A549 (cell line): ENCODE results near the gene PAXX. TPM values are rescaled to one million over a fixed set of nuclear protein-coding genes. Genes with fewer than 3 reads are reported as not detected.

Source experiments
- ATAC-seq, 2 experiments: fragments of 200-7000 bp in 1 of 2; fragments of >200 bp in 1 of 2; cut with Nextera tagmentation in 1 of 2; cut with Tn5 transposase in 1 of 2; 3 replicates each; pipeline versions ENCODE4 v1.8.0 to v1.9.1; 2018 to 2020; ENCODE audit warnings: mild to moderate bottlenecking in 1 of 2, moderate library complexity in 1 of 2
- CTCF ChIA-PET: fragments of 300-600 bp; sonication (Branson Sonifier 250); formaldehyde crosslinking; extraction: SDS; loops from one replicate; lab custom pipeline; 2021; ENCODE audit warnings: antibody characterized with exemption, inconsistent platforms; lab: Yijun Ruan, JAX
- POLR2A ChIA-PET: fragments of 350-600 bp; formaldehyde crosslinking; extraction: SDS; loops from one replicate; lab custom pipeline; 2021; ENCODE audit warnings: antibody characterized with exemption, inconsistent platforms; lab: Yijun Ruan, JAX
- DNase-seq, 2 experiments: peaks; one replicate each; pipeline versions ENCODE4 v3.0.0 to v3.0.0-alpha.2; 2011 to 2016; ENCODE audit warnings: low read depth in 1 of 2, low spot score in 1 of 2
- FAIRE-seq: peaks from 2 replicates; lab custom pipeline; 2011; peaks lifted over from hg19 to GRCh38; lab: Jason Lieb, UNC
- H3K27ac ChIP-seq, 2 experiments: fragments of >200 bp; sonication (Bioruptor Twin); formaldehyde crosslinking; 3 replicates each; pipeline ENCODE4 v1.5.1; 2016 to 2017
- H3K4me1 ChIP-seq: fragments of >200 bp; sonication (Bioruptor Twin); formaldehyde crosslinking; 3 replicates; pipeline ENCODE4 v1.6.1; 2016
- H3K4me2 ChIP-seq: fragments of >200 bp; sonication (Bioruptor Twin); formaldehyde crosslinking; 3 replicates; pipeline ENCODE4 v1.6.1; 2016
- H3K4me3 ChIP-seq: fragments of >200 bp; sonication (Bioruptor Twin); formaldehyde crosslinking; 3 replicates; pipeline ENCODE4 v1.5.1; 2016
- H3K9me3 ChIP-seq: fragments of >200 bp; sonication (Bioruptor Twin); formaldehyde crosslinking; 3 replicates; pipeline ENCODE4 v1.6.1; 2016
- EP300 ChIP-seq, 2 experiments: fragments of >200 bp; sonication (Bioruptor Twin); formaldehyde crosslinking; IDR thresholded peaks; 2 replicates in 1 of 2; 3 replicates in 1 of 2; pipeline ENCODE4 v1.6.1; 2016 to 2017
- FOSL2 ChIP-seq, 2 experiments: fragments of 450-650 bp in 1 of 2; fragments of >200 bp in 1 of 2; sonication (Bioruptor Twin) in 1 of 2; formaldehyde crosslinking; IDR thresholded peaks; 2 replicates each; pipeline versions ENCODE4 v1.5.0 to v1.6.1; 2016 to 2020; ENCODE audit warnings: mild to moderate bottlenecking in 1 of 2, moderate library complexity in 1 of 2
- HDAC2 ChIP-seq: fragments of 200-600 bp; sonication (generic); IDR thresholded peaks from 2 replicates; pipeline ENCODE4 v1.6.1; 2016
- JUN ChIP-seq, 2 experiments: fragments of >200 bp; sonication (Bioruptor Twin); formaldehyde crosslinking; IDR thresholded peaks; 2 replicates in 1 of 2; 3 replicates in 1 of 2; pipeline ENCODE4 v1.6.1; 2016 to 2017
- JUNB ChIP-seq: fragments of >200 bp; sonication (Bioruptor Twin); formaldehyde crosslinking; IDR thresholded peaks from 2 replicates; pipeline ENCODE4 v1.6.1; 2016
- MAFK ChIP-seq: fragments of 450-650 bp; IDR thresholded peaks from 2 replicates; pipeline ENCODE4 v1.6.1; 2014; ENCODE audit not compliant: partially characterized antibody
- MAZ ChIP-seq: fragments of 150-350 bp; IDR thresholded peaks from 2 replicates; pipeline ENCODE4 v1.6.1; 2014; ENCODE audit warnings: antibody characterized with exemption, low read depth, low read length, borderline replicate concordance
- MYC ChIP-seq: IDR thresholded peaks from 2 replicates; pipeline ENCODE4 v1.6.1; 2012; ENCODE audit warnings: mild to moderate bottlenecking, inconsistent platforms, low read length, improper control_type of control experiment, borderline replicate concordance
- PHF8 ChIP-seq: fragments of 200-600 bp; sonication (generic); IDR thresholded peaks from 2 replicates; pipeline ENCODE4 v1.6.1; 2016; ENCODE audit warnings: low read depth, mild to moderate bottlenecking, antibody characterized with exemption, moderate library complexity, borderline replicate concordance
- RAD21 ChIP-seq, 2 experiments: fragments of >200 bp in 1 of 2; sonication (Bioruptor Twin) in 1 of 2; formaldehyde crosslinking in 1 of 2; IDR thresholded peaks in 1 of 2; conservative IDR thresholded peaks in 1 of 2; 2 replicates in 1 of 2; 3 replicates in 1 of 2; pipeline ENCODE4 v1.6.1; 2012 to 2018; ENCODE audit warnings: inconsistent platforms in 1 of 2
- RARB ChIP-seq: fragments of 250-450 bp; sonication (Bioruptor Pico); IDR thresholded peaks from 2 replicates; pipeline ENCODE4 v1.8.0; 2021; ENCODE audit warnings: mild to moderate bottlenecking, moderate library complexity
- RFX5 ChIP-seq: fragments of 450-650 bp; IDR thresholded peaks from 2 replicates; pipeline ENCODE4 v1.7.1; 2014; ENCODE audit warnings: antibody characterized with exemption, mild to moderate bottlenecking, moderate library complexity
- RNF2 ChIP-seq: fragments of 200-600 bp; sonication (generic); IDR thresholded peaks from 2 replicates; pipeline ENCODE4 v1.6.1; 2016; ENCODE audit warnings: low read depth, mild to moderate bottlenecking, antibody characterized with exemption, moderate library complexity, borderline replicate concordance
- ZC3H11A ChIP-seq: fragments of 450-650 bp; IDR thresholded peaks from 2 replicates; pipeline ENCODE4 v1.6.1; 2014; ENCODE audit warnings: antibody characterized with exemption, mild to moderate bottlenecking
- WGBS: methylation state at CpG from one replicate; pipeline ENCODE4 v1.1.6; 2017; ENCODE audit errors: missing lambda C conversion rate; 5-methylcytosine and 5-hydroxymethylcytosine counted together
- polyA plus RNA-seq, 4 experiments: library from polyadenylated mRNA; depleted of rRNA in 3 of 4; stranded (reverse); fragments of >200 nt; fragmentation: RNase III in 1 of 4; extraction: RNeasy Plus Mini Kit Qiagen cat#74134 plus additional on column Dnase treatment in 1 of 4; gene quantifications; 2 replicates in 3 of 4; 3 replicates in 1 of 4; pipeline ENCODE4 v1.2.3, GENCODE V29; 2011 to 2017
- TF ChIP-seq, protein P1 (sequence below): IDR thresholded peaks from 2 replicates; pipeline ENCODE4 v1.6.1; 2012; ENCODE audit warnings: low read depth, borderline replicate concordance
- TF ChIP-seq, protein P2 (sequence below): fragments of 150-350 bp; IDR thresholded peaks from 2 replicates; pipeline ENCODE4 v1.6.1; 2014; ENCODE audit warnings: low read depth, mild to moderate bottlenecking, low read length
- TF ChIP-seq, protein P3 (sequence below): fragments of 200-600 bp; sonication (generic); IDR thresholded peaks from 2 replicates; pipeline ENCODE4 v1.6.1; 2016; ENCODE audit warnings: antibody characterized with exemption, mild to moderate bottlenecking, moderate library complexity

Gene PAXX
- polyA plus RNA-seq, 2 of the 4 experiments (the other 2 are of a cell fraction), result 15.6 to 53.2 TPM

DNA sequence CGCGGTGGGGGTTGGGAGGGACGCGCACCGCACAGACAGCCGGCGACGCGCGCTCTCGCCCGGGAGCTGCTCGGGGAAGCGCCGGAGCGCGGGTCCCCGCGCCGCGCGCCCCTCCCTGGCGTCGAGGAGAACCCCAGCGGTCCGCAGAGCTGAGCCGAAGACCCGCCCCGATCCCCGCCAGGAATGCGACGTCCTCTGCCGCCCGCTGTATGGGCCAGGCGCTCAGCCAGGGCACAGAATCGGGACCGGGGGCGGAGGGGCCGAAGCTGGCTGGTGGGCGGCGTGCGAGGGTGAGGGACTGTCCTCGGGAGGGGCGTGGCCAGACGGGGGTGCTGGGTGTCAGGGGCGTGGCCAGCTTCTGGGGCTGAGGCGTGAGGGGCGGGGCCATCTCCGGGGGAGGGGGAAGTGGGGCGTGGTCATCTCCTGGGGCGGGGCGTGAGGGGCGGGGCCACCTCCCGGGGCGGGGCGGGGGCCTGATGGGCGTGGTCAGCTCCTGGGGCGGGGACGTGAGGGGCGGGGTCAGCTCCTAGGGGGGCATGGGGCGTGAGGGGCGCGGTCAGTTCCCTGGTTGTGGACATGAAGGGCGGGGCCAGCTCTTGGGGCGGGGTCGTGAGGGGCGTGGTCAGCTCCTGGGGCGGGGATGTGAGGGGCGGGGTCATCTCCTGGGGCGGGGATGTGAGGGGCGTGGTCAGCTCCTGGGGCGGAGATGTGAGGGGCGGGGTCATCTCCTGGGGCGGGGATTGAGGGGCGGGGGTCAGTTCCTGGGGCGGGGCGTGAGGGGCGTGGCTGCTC, 14.0 kb upstream of the PAXX start:
- FAIRE-seq (no peak), ATAC-seq (peak; percentile 4 to 56), DNase-seq (peak; percentile 89 to 95)
- ChIA-PET CTCF (interaction anchor here (0.8 to 1.9 kb wide), 7 partner anchors 11 to 71 kb away, joined by 3 to 6 read pairs (median 3); partner anchors contain the start of gene PAXX), POLR2A (interaction anchor here (0.6 to 1.5 kb wide), 5 partner anchors 14 to 92 kb away, joined by 3 to 20 read pairs (median 3); partner anchors contain the start of genes PAXX and TRAF2)
- Histone ChIP-seq H3K27ac (peak overlapping the region; percentile 52 to 94), H3K4me3 (peak overlapping the region; percentile 45), H3K9me3 (no peaks in the 10 kb centered on the region), H3K4me1 (peaks cover 14% of the 10 kb centered on the region), H3K4me2 (peak overlapping the region; percentile 81)
- TF ChIP-seq MYC, result no peak
- TF ChIP-seq MAFK, result no peak
- no peak for TF ChIP-seq PHF8
- WGBS, result no CpG with 5 or more reads among the region's 78 CpGs

DNA sequence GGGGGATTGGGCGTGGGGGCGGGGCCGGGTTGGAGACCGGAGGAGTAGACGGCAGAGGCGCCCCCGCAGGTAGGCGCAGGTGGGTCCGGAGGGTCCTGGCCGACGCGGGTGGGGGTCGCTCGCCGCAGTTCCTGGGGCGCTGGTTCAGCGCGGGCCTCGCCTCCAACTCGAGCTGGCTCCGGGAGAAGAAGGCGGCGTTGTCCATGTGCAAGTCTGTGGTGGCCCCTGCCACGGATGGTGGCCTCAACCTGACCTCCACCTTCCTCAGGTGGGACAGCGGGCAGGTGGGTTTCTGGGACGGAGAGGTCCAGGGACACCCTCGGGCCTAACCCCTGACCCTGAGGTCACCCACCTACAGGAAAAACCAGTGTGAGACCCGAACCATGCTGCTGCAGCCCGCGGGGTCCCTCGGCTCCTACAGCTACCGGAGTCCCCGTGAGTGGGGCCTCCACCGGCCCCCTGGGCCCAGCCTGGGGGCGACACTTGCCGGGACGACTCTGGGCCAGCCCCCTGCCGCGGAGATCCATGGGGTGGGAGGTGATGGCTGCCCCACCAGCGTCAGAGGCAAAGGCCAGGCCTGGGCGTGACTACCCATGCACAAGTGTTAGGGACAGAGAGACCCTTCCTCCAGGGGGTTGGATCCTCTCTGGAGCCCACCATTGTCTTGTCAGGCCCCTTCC, 13.2 kb upstream of the PAXX start:
- peak in 1 of 2 experiments; percentile 12; a peak in 3 of 6 replicates for ATAC-seq
- peak overlapping the region; percentile 81 for H3K4me2 ChIP-seq
- POLR2A ChIA-PET, result interaction anchor here (1.3 to 1.5 kb wide), 2 partner anchors 13 to 93 kb away, joined by 3 to 20 read pairs; partner anchors contain the start of genes PAXX and TRAF2
- H3K4me1 ChIP-seq, result peaks cover 14% of the 10 kb centered on the region
- DNase-seq, result no peak
- no peak overlapping the region; the same call in 2 of the 3 replicates for H3K4me3 ChIP-seq
- whole genome bisulfite sequencing, result 45% methylated on average over 27 of the region's 41 CpGs
- no peak for FAIRE-seq
- CTCF ChIA-PET, result interaction anchor here (0.9 to 1.9 kb wide), 5 partner anchors 10 to 70 kb away, joined by 3 to 6 read pairs (median 3); partner anchors contain the start of gene PAXX
- TF ChIP-seq RNF2 (no peak), RAD21 (conservative IDR thresholded peaks at IDR 0.05 in 1 of 2, IDR thresholded peaks at IDR 0.05 in 1 of 2) (no peak)
- peak overlapping the region in 1 of 2 experiments; percentile 49; a peak in 2 of 6 replicates for H3K27ac ChIP-seq
- H3K9me3 ChIP-seq, result no peaks in the 10 kb centered on the region

DNA sequence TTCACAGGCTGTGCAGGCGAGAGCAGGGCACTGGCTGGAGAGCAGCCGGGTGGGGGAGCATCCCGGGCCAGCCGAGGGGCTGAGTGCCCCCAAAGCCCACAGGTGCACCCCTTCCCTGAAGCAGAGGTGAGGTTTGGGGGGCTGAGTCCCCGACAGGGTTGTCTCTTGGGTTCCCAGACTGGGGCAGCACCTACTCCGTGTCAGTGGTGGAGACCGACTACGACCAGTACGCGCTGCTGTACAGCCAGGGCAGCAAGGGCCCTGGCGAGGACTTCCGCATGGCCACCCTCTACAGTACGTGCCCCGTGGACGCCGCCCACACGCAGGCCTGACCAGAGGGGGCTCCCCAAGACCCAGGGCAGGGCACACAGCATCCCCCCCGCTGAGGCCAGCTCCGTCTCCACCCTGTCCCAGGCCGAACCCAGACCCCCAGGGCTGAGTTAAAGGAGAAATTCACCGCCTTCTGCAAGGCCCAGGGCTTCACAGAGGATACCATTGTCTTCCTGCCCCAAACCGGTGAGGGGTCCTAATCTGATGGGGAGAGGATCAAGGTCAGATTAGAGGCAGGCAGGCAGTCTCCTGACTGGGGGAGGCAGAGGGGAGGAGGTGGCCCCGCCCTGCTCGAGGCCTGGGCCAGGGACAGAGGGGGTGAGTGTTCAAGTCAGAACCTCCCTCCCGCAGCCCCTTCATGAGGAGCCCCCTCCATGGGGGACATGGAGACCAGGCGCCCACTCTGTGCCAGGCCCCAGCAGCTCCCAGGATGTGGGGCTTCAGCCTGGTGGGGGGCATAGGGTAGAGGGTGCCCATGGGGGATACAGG, 12.2 kb upstream of the PAXX start:
- ChIA-PET POLR2A (interaction anchor here (2.1 kb wide), 1 partner anchor 12 kb away, joined by 7 read pairs; the partner anchor contains the start of gene PAXX), CTCF (interaction anchor here (0.8 to 1.7 kb wide), 4 partner anchors 9 to 49 kb away, joined by 3 to 6 read pairs (median 4); partner anchors contain the start of gene ABCA2)
- Histone ChIP-seq H3K4me2 (no peak overlapping the region), H3K4me3 (no peak overlapping the region), H3K4me1 (peaks cover 10% of the 10 kb centered on the region), H3K27ac (no peak overlapping the region), H3K9me3 (no peaks in the 10 kb centered on the region)
- ATAC-seq, result no peak
- DNase-seq, result no peak
- FAIRE-seq, result no peak
- 90% methylated on average over 13 of the region's 26 CpGs for WGBS
- TF ChIP-seq FOSL2 (IDR thresholded peaks at IDR 0.05) (no peak), FOSL2 (CRISPR knock-in tag; IDR thresholded peaks at IDR 0.05) (no peak), ZC3H11A (no peak), MAZ (no peak), EP300 (IDR thresholded peaks at IDR 0.05) (no peak), JUNB (no peak), RARB (CRISPR knock-in tag) (no peak), JUN (IDR thresholded peaks at IDR 0.05) (no peak), HDAC2 (no peak), RFX5 (no peak)
- TF ChIP-seq, protein P1, sequence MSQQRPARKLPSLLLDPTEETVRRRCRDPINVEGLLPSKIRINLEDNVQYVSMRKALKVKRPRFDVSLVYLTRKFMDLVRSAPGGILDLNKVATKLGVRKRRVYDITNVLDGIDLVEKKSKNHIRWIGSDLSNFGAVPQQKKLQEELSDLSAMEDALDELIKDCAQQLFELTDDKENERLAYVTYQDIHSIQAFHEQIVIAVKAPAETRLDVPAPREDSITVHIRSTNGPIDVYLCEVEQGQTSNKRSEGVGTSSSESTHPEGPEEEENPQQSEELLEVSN, result no peak
- TF ChIP-seq, protein P2, sequence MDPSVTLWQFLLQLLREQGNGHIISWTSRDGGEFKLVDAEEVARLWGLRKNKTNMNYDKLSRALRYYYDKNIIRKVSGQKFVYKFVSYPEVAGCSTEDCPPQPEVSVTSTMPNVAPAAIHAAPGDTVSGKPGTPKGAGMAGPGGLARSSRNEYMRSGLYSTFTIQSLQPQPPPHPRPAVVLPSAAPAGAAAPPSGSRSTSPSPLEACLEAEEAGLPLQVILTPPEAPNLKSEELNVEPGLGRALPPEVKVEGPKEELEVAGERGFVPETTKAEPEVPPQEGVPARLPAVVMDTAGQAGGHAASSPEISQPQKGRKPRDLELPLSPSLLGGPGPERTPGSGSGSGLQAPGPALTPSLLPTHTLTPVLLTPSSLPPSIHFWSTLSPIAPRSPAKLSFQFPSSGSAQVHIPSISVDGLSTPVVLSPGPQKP, result no peak
- TF ChIP-seq, protein P3, sequence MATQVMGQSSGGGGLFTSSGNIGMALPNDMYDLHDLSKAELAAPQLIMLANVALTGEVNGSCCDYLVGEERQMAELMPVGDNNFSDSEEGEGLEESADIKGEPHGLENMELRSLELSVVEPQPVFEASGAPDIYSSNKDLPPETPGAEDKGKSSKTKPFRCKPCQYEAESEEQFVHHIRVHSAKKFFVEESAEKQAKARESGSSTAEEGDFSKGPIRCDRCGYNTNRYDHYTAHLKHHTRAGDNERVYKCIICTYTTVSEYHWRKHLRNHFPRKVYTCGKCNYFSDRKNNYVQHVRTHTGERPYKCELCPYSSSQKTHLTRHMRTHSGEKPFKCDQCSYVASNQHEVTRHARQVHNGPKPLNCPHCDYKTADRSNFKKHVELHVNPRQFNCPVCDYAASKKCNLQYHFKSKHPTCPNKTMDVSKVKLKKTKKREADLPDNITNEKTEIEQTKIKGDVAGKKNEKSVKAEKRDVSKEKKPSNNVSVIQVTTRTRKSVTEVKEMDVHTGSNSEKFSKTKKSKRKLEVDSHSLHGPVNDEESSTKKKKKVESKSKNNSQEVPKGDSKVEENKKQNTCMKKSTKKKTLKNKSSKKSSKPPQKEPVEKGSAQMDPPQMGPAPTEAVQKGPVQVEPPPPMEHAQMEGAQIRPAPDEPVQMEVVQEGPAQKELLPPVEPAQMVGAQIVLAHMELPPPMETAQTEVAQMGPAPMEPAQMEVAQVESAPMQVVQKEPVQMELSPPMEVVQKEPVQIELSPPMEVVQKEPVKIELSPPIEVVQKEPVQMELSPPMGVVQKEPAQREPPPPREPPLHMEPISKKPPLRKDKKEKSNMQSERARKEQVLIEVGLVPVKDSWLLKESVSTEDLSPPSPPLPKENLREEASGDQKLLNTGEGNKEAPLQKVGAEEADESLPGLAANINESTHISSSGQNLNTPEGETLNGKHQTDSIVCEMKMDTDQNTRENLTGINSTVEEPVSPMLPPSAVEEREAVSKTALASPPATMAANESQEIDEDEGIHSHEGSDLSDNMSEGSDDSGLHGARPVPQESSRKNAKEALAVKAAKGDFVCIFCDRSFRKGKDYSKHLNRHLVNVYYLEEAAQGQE, result no peak
